RCC 7860 (cell line): ENCODE measurements around the gene ZNF488.
A peak's percentile ranks its signal among the peaks of the same experiment; 100 is the strongest.
"Not testable (repeated sequence)": the region's sequence is repeated elsewhere in the genome, so short reads cannot be mapped to it uniquely, and the experiment has no call there.

Experiments
- DNase-seq: peaks from one replicate; pipeline ENCODE4 v3.0.0-alpha.2; 2015; ENCODE audit warnings: low spot score
- FAIRE-seq: peaks from 2 replicates; lab custom pipeline; 2012; peaks lifted over from hg19 to GRCh38; lab: Jason Lieb, UNC

ZNF488 gene

DNA sequence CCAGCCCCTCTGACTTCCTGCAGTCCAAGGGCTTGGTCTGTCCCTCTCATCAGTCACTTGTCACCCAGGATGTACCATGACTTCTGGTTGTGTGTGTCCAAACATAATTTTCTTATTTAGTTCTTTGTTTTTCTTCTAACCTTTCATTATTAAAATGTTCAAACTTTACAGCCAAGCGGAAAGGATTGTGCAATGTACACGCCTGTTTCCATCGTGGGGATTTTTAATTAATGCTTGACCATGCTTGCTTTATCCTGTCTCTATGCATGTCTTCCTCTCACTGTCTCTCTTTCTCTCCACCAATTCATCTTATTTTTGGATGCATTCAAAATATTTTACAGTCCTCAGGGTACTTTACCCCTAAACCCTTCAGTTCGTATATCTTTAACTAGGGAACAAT lies 26.2 kb upstream of the ZNF488 start:
- no peak for FAIRE-seq
- no peak for DNase-seq

DNA sequence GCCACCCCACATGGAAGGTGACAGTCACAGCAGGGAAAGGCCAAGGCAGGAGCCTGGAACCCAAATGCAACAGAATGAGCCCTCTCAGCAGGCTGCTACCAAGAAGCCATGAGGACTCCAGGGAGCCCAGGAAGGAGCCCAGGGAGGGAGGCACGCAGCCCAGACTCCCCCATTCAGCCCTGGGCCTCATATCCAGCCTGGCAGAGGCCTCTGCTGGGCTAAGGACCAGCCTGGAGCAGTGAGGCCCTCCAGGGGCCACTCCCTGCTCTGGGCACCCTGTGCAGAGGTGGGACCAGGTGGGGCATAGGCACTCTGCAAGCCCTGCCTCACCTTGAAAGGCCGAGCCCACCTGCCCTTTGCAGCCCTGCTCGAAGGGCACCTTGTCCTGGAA lies 25.8 kb upstream of the ZNF488 start:
- FAIRE-seq = no peak

DNA sequence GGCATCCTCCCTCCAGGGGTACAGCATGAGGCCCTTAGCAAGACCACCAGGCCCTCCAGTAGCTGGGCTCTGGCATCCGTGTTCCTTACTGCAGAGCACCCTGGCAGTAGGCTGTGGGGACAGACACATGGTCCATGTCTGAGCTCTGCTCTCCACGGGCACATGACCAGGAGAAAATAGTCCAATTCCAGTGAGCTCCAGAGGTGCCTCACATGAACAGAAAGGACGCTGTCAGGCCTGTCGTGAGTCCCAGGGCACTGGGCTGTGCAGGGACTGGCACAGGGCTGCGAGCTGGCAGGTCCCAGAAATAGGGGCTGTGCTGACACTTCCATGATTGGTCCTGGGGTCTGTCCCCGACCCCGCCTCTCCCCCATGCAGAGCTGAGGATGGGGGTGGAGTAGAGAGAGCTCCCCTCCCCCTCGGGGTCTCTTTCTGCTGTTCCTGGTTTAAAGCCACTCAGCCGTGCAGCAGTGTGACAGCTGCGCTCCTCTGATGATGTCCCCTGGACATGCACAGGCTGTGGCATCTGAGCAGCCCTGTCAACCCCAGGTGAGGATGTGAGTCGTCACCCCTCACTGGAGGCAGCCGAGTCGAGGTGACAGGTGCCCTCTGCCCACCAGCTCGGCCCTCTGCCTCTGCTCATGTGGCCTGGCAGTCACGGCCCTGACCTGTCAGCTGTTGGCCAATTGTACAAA lies 25.2 kb upstream of the ZNF488 start:
- FAIRE-seq (no peak), DNase-seq (no peak)

More for the DNA sequence above, 25.8 kb upstream of the ZNF488 start:
- no peak for DNase-seq

DNA sequence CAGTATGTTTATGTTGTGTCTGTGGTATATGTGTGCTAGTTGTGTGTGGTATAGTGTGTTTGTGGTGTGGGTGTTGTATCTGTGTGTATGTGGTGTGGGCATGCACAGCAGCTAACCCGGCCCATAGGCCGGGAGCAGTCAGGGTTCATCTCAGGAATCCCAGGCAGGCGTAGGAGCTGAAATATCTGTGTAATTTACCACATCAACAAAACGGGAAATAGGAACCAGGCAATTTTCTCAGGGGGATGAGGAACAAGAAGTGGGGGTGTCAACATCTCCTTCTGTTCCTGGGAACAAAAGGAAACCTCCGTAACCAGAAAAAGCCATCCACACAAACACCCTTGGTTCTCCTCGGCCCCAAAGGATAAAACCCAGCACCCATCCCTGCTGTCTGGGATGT lies 24.5 kb upstream of the ZNF488 start:
- DNase-seq (no peak), FAIRE-seq (no peak)

DNA sequence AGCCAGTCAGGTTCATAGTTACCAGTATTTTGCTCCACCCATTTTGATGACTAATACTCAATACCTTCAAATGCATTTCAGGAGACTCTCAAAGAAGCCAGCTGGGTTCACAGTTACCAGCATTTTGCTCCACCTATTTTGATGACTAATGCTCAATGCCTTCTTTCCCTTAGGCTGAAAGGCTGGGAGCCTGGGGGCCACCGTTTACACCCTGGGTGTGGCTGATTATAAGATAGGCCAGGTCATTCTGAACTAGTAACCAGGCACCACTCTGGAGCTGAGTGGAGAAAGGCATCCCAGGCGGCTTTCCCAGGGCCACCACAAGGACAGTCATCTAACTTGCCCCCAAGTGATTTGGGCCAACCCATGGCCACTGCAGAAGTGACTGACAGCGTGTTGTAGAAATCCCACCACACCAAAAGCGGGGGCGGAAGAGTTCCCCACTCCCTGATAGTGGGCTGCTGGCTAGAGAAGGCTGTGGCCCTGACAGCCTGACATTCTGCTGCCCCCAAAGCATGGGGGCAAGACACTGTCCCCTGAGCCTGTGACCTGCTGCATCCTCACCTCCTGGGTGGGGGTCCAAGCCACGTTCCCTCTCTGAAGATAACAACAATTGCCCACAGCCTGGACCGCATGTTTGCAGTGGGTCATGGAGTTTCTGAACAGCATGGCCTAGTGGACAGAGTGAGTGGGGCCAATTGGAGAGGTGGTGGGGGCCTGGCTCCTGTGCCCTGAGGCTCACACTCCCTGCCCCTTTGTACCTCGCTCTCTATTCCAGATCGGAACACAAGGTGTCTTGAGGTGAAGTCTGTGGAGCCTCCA lies 23.0 kb upstream of the ZNF488 start:
- DNase-seq (peak; percentile 97), FAIRE-seq (no peak)

DNA sequence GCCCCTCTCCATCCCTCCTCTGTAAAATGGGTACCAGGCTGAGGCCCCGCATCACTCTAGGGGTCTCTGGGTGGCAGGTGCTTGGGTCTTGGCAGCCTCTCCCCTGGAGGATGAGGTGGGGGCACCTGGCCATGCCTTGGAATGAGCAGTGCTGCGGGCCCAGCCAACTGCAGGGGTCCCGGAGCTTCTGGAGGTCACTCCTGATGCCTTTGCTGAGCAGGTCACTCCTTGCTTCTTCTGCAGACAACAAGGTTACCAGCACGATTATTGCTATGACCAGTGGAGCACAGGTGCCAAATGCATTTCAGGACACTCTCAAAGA lies 22.4 kb upstream of the ZNF488 start:
- DNase-seq = no peak
- no peak for FAIRE-seq

DNA sequence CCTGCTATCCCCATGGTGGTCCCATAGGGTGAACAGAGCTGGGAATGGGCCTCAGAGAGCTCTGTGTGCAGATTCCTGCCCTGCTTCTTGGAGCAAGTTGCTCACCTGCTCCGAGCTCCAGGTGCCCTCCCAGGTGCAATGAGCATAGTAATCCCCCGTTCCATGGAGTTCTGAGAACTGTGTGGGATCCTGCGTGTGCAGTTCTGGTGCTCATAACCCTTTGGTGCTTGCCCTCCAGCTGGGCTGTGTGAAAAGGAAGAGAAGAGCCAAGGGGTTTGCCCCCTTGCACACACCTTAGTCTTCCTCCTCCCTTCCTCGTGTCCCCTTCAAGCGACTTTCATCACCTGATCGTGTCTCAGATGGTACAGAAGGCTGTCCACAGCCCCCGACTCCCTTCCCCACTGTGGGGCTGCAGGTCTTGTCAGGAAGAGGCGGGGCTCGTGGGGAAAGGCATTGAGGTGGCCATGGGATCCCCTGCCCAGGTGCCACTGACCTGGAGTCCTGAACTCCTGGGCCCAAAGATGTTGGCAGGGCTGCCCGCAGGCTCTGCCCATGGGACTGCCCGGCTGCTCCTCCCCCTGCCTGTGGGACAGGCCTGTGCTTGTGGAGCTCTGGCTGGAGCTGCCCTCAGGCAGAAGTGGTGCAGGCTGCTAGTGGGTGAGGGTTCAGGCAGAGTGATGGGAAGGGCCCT lies 21.9 kb upstream of the ZNF488 start:
- DNase-seq = no peak
- FAIRE-seq = no peak

DNA sequence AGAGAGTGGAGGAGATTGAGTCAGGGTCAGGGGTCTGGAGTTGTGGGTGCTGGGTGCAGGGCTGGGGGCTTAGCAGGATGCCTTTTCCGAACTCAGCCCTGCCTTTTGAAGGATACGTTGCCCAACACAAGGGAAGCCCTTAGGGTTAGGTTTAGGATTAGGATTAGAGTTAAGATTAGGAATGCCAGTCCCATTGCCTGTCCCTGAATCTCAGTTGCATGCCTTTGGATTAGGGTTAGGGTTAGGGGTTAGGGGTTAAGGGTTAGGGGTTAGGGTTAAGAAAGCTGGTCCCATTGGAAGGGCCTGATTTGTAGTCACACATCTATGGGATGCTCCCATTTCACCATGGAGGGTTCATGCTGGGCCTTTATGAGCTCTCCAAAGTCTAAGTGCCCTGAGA lies 20.8 kb upstream of the ZNF488 start:
- no peak for DNase-seq

DNA sequence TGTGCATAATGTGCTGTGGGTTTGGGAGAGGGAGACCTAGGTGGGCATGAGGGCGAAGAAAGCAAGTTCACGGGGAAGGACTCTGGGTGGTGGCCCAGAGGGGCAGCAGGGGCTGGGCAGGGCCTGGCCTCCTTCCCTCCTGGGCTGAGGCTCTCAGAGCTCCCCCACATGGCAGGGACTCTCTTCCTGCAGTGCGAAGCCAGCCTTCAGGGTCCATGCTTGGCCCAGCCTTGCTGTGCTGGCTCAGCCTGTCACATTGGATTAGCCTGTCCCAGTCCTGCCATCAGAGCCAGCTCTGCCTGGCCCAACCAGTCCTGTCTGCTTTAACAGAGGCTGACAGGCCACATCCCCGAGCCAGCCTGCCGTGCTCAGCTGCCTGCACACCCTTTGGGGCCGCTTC lies 20.4 kb upstream of the ZNF488 start:
- FAIRE-seq = no peak

More for the DNA sequence above, 20.8 kb upstream of the ZNF488 start:
- no peak for FAIRE-seq

DNA sequence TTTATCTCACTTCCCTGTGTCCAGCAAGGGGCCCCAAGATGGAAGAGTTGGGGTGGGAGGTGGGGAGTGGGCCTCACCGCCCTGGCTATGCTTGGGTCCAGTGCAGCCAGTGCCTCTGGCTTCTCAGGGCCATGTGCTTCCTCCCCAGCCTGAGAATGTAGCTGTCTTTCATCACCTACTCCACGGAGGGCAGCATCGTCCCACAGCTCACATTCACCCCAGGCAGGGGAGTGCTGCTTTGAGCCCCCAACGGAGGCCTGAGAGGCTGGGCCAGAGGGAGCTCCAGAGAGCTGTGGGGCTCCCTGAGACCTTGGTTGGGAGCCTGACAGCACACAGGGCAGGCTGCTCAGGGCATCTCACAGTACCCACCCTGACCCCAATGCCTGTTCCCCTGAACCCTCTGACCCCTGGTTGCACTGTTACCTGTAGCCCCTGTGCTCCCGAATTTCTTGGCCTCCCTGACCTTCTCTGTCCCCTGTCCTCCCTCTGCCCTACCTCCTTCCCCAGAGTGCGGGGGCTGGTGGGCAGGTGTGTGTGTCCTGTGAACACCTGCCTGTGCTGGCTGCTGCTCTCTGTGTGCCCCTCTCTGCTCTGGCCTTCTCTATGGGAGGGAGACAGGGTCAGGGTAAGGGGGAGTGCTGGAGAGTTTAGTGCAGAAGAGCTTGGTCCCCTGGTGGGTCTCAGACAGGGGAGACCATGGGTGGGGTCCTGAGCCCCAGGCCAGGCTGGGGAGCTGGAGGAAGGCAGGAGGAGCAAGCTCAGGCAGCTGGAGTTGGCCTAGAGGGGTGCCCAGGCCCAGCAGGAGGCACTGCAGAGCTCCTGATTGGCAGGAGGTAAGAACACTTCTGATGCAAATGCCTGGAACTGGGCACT lies 19.6 kb upstream of the ZNF488 start:
- FAIRE-seq = no peak
- DNase-seq = peak; percentile 6

More for the DNA sequence above, 20.4 kb upstream of the ZNF488 start:
- DNase-seq = no peak

DNA sequence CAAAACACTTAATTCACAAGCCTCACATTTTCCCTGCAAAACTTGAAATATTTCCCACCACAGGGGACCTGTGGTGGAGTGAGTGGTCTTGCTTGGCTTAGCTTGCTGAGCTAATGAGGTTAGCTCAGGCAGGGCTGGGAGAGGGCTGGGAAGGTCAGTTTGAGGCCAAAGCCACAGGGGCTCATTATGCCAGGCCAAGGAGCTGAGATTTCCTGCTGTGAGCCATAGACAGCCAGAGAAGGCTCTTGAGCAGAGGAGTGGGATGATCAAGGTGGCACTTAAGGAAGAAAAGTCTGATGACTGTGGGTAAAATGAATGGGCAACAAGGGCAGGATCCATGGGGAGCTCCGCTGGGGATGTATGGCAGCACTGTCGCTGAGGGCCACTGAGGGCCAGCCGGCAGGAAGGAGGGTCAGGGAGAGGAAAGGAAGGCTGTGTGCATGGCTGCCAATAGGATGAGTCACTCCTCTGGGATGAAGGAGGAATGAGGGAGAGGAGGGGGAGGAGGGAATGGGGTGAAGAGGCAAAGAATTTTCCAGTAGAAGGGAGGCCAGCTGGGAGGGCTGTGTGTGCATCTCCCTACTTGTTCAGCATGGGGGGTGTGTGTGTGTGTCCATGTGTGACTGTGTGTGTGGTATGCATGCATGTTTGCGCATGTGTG lies 18.7 kb upstream of the ZNF488 start:
- peak; percentile 94 for DNase-seq
- no peak for FAIRE-seq

DNA sequence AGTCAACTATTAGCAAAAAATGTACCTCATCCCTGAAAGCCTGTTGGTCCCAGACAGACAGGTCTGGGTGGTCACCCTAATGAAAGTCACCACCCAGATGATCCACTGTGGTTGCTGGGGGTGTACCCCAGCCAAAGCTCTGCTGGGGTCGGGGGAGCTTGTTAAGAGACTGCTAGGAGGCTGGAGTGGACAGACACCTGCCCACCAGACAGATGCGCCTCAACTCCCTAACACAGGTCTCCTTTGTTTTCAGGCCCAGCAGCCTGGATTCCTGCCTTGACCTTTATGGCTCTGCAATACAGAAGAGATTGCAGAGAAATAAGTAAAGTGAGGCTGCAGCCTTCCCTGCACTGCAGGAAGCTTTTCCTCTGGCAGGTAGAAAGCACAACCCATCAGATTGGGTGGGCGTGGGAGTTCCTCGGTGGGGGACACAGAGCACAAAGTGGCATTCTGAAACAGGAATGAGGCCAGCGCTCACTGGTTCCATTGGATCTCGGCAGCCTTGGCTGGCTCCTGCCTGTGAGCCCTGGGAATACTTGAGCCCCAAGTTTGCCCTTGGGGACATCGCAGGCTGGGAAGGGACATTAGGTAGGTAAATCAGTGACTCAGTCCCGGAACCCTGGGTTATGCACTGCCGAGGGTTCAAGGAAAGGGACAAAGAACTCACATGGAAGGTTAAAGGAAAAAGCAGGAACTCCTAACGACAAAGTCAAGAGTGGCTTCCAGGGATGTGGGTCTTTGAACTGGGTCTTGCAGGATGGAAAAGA lies 18.0 kb upstream of the ZNF488 start:
- DNase-seq (no peak), FAIRE-seq (no peak)

DNA sequence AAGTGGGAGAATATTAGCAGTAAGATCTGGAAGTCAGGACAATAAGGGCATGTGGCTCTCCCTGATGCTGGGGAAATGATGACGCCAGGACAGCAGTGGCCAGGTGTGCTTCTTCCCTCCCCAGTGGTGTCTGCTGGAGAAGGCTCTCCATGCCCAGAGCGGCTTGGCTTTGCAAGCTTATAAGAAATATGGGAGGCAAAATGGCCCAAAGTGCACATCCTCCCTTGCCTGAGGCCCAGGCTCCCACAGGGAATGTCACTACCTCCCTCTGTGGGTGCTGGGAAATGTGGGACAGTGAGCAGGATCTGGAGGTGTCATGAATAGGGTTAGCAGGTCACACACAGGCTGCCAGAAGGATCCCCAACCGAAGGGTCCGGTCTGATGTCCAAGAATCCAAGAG lies 17.1 kb upstream of the ZNF488 start:
- FAIRE-seq (no peak), DNase-seq (no peak)

DNA sequence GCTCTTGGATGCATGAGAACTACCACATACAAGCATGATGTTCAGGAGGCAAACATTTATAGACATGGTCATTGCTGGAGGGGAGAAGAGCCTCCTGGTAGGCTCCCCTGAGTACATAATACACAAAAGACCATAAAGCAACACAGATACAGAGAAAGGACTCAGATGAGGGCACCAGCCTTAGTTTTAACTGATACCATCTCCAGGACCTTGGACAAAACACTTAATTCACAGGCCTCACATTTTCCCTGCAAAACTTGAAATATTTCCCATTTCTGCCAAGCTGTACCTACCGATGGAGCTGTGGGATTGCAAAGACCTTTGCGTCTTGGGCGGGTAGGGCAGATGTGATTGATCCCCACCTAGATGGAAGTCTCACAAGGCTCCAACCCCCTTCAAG lies 16.7 kb upstream of the ZNF488 start:
- FAIRE-seq = no peak
- no peak for DNase-seq

DNA sequence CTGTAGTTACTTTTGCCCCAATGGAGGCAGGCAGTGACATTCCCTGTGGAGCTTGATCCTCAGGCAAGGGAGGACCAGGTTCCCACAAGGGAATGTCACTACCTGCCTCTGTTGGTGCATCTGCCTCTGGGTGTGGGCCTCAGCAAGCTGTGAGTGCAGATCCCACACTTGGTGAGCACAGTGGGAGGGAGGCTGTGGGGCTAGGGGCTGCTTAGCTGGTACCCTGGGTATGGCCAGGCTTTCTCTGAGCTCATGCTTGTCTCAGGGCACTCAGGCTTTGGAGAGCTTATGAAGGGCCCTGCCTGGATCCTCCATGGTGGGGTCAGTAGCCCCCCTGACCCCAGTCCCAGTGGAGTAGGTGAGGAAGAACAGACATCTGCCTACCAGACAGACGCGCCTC lies 16.2 kb upstream of the ZNF488 start:
- FAIRE-seq (no peak), DNase-seq (no peak)

DNA sequence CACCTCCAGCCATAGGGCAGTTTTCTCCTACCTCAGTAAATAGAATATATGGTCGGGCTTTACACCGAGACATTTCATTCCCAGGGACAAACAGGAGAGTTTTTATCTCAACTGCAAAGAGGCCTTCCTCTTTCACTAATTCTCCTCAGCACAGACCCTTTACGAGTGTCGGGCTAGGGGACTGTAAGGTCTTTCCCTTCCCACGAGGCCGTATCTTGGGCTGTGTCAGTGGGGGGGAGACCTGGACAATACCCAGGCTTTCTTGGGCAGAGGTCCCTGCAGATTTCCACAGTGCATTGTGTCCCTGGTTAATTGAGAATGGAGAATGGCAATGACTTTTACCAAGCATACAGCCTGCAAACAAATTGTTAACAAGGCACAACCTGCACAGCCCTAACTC lies 13.2 kb upstream of the ZNF488 start:
- FAIRE-seq (no peak), DNase-seq (no peak)

DNA sequence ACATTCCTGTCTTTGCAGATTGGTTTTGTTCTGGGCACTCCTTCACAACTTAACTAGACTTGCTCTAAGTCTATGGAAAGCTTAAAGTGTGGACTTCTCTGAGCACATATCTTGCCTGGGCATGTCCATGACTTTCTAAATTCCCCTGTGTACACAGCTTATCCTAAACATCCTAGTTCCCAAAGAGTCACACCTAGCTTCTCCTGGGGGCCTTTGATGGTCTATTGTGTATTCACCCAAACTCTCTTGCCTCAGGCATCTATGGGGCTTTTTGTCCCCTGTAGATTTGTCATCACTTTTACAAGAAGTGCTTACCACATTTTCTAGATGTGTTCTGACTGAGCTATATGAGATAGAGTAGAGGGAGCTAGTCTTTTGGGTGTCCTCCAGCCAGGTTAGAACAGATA lies 12.2 kb upstream of the ZNF488 start:
- no peak for DNase-seq
- no peak for FAIRE-seq

DNA sequence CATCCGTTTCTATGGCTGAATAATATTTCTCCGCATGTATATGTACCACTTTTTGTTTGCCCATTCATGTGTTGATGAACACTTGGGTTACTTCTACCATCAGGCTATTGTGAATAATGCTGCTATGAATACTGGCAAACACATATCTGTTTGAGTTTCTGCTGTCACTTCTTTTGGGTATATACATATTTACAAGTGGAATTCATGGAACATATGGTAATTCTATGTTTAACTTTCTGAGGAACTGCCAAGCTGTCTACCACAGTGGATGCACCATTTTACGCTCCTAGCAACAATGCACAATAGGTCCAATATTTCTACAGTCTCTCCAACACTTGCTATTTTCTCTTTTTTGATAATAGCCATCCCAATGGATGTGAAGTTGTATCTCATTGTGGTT lies 5.5 kb upstream of the ZNF488 start:
- no peak for FAIRE-seq

DNA sequence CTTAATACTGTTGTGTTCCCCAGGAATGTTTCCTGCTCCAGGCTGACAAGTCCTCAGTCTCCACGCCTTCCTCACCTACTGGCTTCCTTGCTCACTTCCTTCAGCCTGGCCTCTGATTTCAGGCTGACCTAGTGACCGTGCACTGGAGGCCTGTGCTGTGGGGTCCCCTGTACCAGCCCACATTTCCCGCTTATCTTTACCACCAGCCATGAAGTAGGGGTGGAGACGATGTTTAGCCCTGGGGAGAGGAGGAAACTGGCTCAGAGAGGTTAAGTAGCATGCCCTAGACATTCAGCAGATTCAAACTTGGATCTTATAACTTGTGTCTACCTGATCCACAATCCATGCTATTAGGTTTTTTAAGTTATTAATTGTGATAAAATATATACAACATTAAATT lies 4.8 kb upstream of the ZNF488 start:
- no peak for DNase-seq
- FAIRE-seq = no peak

More for the DNA sequence above, 5.5 kb upstream of the ZNF488 start:
- DNase-seq = no peak

DNA sequence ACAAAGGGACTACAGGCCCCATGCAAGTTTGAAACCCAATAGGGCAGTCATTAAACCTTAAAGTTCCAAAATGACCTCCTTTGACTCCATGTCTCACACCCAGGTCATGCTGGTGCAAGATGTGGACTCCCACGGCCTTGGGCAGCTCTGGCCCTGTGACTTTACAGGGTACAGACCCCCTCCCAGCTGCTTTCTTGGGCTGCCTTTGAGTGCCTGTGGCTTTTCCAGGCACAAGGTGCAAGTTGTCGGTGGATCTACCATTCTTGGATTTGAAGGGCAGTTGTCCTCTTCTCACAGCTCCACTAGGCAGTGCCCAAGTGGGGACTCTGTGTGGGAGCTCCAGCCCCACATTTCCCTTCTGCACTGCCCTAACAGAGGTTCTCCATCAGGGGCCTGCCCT lies 2.0 kb upstream of the ZNF488 start:
- FAIRE-seq, DNase-seq: not testable (repeated sequence)
